ENCODE results near the gene VAV3. TPM values are rescaled to one million over a fixed set of nuclear protein-coding genes. Genes with fewer than 3 reads are reported as not detected.
"Not testable (repeated sequence)": the region's sequence is repeated elsewhere in the genome, so short reads cannot be mapped to it uniquely, and the experiment has no call there.

The VAV3 gene
- total and polyA plus RNA-seq, 2 of the 8 experiments (the other 6 are each of a cell fraction or from before 2014, with no cell fraction given), result 2.9 to 7.9 TPM

DNA sequence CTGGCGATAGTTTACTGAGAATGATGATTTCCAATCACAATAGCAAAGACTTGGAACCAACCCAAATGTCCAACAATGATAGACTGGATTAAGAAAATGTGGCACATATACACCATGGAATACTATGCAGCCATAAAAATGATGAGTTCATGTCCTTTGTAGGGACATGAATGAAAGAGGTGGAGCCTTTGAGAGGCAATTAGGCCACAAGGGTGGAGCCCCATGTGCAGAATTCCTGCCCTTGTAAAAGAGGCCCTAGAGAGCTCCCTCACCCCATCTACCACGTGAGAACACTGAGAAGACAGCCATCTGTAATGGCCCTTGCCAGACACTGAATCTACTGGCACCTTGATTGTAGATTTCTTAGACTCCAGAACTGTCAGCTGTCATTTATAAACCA lies 314.2 kb downstream of the VAV3 start:
- H2BK20ac ChIP-seq (ENCODE audit: low read length); H4K91ac ChIP-seq (replicated peaks; ENCODE audit: insufficient read length, low read length); H3K79me1 ChIP-seq (ENCODE audit: low read depth, low read length); H3K4me3 ChIP-seq (ENCODE audit: extremely low read depth in 1 of 4, insufficient read depth in 2 of 4, low read depth in 3 of 4, low read length in 4 of 4); H4K8ac ChIP-seq (ENCODE audit: extremely low read depth, insufficient read depth, low read length); H3K4me2 ChIP-seq (ENCODE audit: insufficient read depth in 1 of 2, low read depth in 2 of 2, low read length in 2 of 2); H2BK5ac ChIP-seq (ENCODE audit: low read depth, low read length); H2BK12ac ChIP-seq (ENCODE audit: low read depth, low read length); H4K5ac ChIP-seq (ENCODE audit: insufficient read length, low read depth, low read length); H2AFZ ChIP-seq (ENCODE audit: low read length); H3K23ac ChIP-seq (ENCODE audit: insufficient read length); H3K4me1 ChIP-seq (replicated peaks in 1 of 4; ENCODE audit: control insufficient read depth in 3 of 4, insufficient read depth in 4 of 4, low read length in 3 of 4); H3K36me3 ChIP-seq (ENCODE audit: control insufficient read depth in 2 of 4, insufficient read depth in 4 of 4, low read length in 3 of 4); H3K23me2 ChIP-seq (ENCODE audit: low read depth, low read length); POLR2A ChIA-PET (ENCODE audit: partially characterized antibody); H4K20me1 ChIP-seq (replicated peaks in 1 of 2; ENCODE audit: control insufficient read depth in 1 of 2, insufficient read depth in 2 of 2, low read length in 2 of 2); FAIRE-seq; H3K79me2 ChIP-seq (ENCODE audit: control insufficient read depth in 1 of 2, insufficient read depth in 2 of 2, low read length in 2 of 2); H3K9ac ChIP-seq (replicated peaks in 1 of 4; ENCODE audit: extremely low read depth in 1 of 4, low read depth in 3 of 4, low read length in 3 of 4); H3K27ac ChIP-seq (ENCODE audit: low read depth, low read length); H3K56ac ChIP-seq (replicated peaks; ENCODE audit: insufficient read length, low read depth, low read length); DNase-seq (ENCODE audit: low read depth in 1 of 2, low spot score in 2 of 2); H3K27me3 ChIP-seq (replicated peaks in 1 of 4; ENCODE audit: control insufficient read depth in 3 of 4, extremely low read depth in 1 of 4, insufficient read depth in 3 of 4, low read length in 3 of 4); H3K9me3 ChIP-seq (ENCODE audit: insufficient read depth in 2 of 2, low read depth in 1 of 2, low read length in 1 of 2); H3K18ac ChIP-seq (ENCODE audit: extremely low read depth, low read length); H2BK120ac ChIP-seq (replicated peaks; ENCODE audit: low read depth, low read length); H3K4ac ChIP-seq (replicated peaks; ENCODE audit: insufficient read length, low read depth, low read length); H3K14ac ChIP-seq (ENCODE audit: insufficient read length); H2AK5ac ChIP-seq (ENCODE audit: low read depth, low read length); H2BK15ac ChIP-seq (ENCODE audit: low read length): not testable (repeated sequence)
- CTCF ChIA-PET (ENCODE audit: partially characterized antibody), result interaction anchor here (0.6 kb wide), 1 partner anchor 90 kb away, joined by 3 read pairs; no protein-coding TSS in a partner anchor
- WGBS, 2 experiments (ENCODE audit: extremely low coverage in 1 of 2, insufficient coverage in 1 of 2, insufficient read length in 1 of 2, insufficient replicate concordance in 2 of 2, low coverage in 1 of 2, low lambda C conversion rate in 2 of 2, missing lambda C conversion rate in 1 of 2), result 85% methylated on average over 2 of the region's 2 CpGs; no CpG with 5 or more reads in 1 of the 2 experiments
